ENCODE data around the gene TM9SF1. TPM values are rescaled to one million over a fixed set of nuclear protein-coding genes. Genes with fewer than 3 reads are reported as not detected.
A peak's percentile ranks its signal among the peaks of the same experiment; 100 is the strongest.

Gene TM9SF1
- total and polyA plus RNA-seq, 7 experiments from 2014 or later: 16.2 to 40.5 (median 19.4) TPM

- H3K36me3 Mint-ChIP-seq: peaks cover 9 to 41% (median 11%) of the 10 kb centered on the region in 5 donors
- peak overlapping the region; percentile 74 for H3K4me3 ChIP-seq (ENCODE audit: low read length)
- H3K36me3 ChIP-seq (ENCODE audit: control insufficient read depth in 2 of 3, insufficient read depth in 3 of 3, low read length in 3 of 3): peaks cover 0 to 26% (median 5%) of the 10 kb centered on the region in 3 experiments
- ChIA-PET POLR2A (interaction anchor here (0.7 to 3.9 kb wide), 27 partner anchors 9 to 894 kb away, joined by 3 to 79 read pairs (median 5); partner anchors contain the start of genes CHMP4A, CIDEB, DCAF11 and EMC9), CTCF (interaction anchor here (0.5 to 2.0 kb wide), 7 partner anchors 11 to 471 kb away, joined by 3 to 6 read pairs (median 4); partner anchors contain the start of genes CHMP4A, MDP1, PSME1 and TINF2)
- peak overlapping the region; percentile 88 to 97 (median 93) for H3K4me3 Mint-ChIP-seq
- no peaks in the 10 kb centered on the region for H3K27me3 ChIP-seq (ENCODE audit: control insufficient read depth in 2 of 2, insufficient read depth in 2 of 2, low read length in 2 of 2)
- H3K27ac ChIP-seq (ENCODE audit: low read depth, low read length): peak overlapping the region; percentile 99
- H3K27ac Mint-ChIP-seq: peak overlapping the region; percentile 88 to 98 (median 98)
- ATAC-seq (no peak), DNase-seq (no peak)
- H3K9me3 ChIP-seq (ENCODE audit: control insufficient read depth in 2 of 3, low read length in 3 of 3): no peaks in the 10 kb centered on the region
- H3K4me1 ChIP-seq (ENCODE audit: control insufficient read depth in 2 of 2, insufficient read depth in 2 of 2, low read length in 2 of 2): peaks cover 14 to 16% of the 10 kb centered on the region in 2 donors
- intact Hi-C loops (cut with micrococcal nuclease): loop anchor here in 1 of 2 donors (1.0 kb wide), 1 partner anchor 8 kb away; the partner anchor contains the start of gene IPO4
- peaks cover 38 to 71% (median 61%) of the 10 kb centered on the region in 7 donors for H3K4me1 Mint-ChIP-seq
- no peaks in the 10 kb centered on the region for H3K27me3 Mint-ChIP-seq
- peaks cover 0 to 1% (median 0%) of the 10 kb centered on the region in 11 donors for H3K9me3 Mint-ChIP-seq
These were observed 1.1 kb upstream of the TM9SF1 start for GRCh38 chr14:24196071-24197055.

- intact Hi-C loops (cut with micrococcal nuclease): loop anchor here (1.0 kb wide), 9 partner anchors 18 to 104 kb away; partner anchors contain the start of genes CHMP4A (in 2 of the 2), EMC9 (in 2 of the 2), GMPR2 (in 2 of the 2) and IRF9 (in 2 of the 2)
- no peaks in the 10 kb centered on the region for H3K9me3 ChIP-seq (ENCODE audit: control insufficient read depth in 2 of 3, low read length in 3 of 3)
- no peaks in the 10 kb centered on the region for H3K27me3 Mint-ChIP-seq
- peaks cover 38 to 70% (median 61%) of the 10 kb centered on the region in 7 donors for H3K4me1 Mint-ChIP-seq
- H3K4me3 Mint-ChIP-seq: peak overlapping the region; percentile 88 to 97 (median 93)
- CTCF ChIA-PET: interaction anchor here (0.9 to 2.0 kb wide), 2 partner anchors 13 to 21 kb away, joined by 3 to 6 read pairs; partner anchors contain the start of gene MDP1
- H3K4me3 ChIP-seq (ENCODE audit: low read length): peak overlapping the region; percentile 74
- peak overlapping the region; percentile 99 for H3K27ac ChIP-seq (ENCODE audit: low read depth, low read length)
- H3K4me1 ChIP-seq (ENCODE audit: control insufficient read depth in 2 of 2, insufficient read depth in 2 of 2, low read length in 2 of 2): peaks cover 14 to 16% of the 10 kb centered on the region in 2 donors
- peak overlapping the region; percentile 88 to 98 (median 98) for H3K27ac Mint-ChIP-seq
- H3K36me3 Mint-ChIP-seq: peaks cover 8 to 37% (median 11%) of the 10 kb centered on the region in 5 donors
- peaks cover 0 to 1% (median 0%) of the 10 kb centered on the region in 11 donors for H3K9me3 Mint-ChIP-seq
- H3K36me3 ChIP-seq (ENCODE audit: control insufficient read depth in 2 of 3, insufficient read depth in 3 of 3, low read length in 3 of 3): peaks cover 0 to 26% (median 5%) of the 10 kb centered on the region in 3 experiments
- no peaks in the 10 kb centered on the region for H3K27me3 ChIP-seq (ENCODE audit: control insufficient read depth in 2 of 2, insufficient read depth in 2 of 2, low read length in 2 of 2)
- no peak for DNase-seq
- ATAC-seq: no peak
- POLR2A ChIA-PET: interaction anchor here (0.7 to 3.9 kb wide), 16 partner anchors 10 to 114 kb away, joined by 3 to 79 read pairs (median 6); partner anchors contain the start of genes CHMP4A, CIDEB, DCAF11 and EMC9
These were observed 412 bp downstream of the TM9SF1 start for GRCh38 chr14:24194873-24195185.

GRCh38 chr14:24194186-24194872 lies 912 bp downstream of the TM9SF1 start:
- H3K27ac ChIP-seq (ENCODE audit: low read depth, low read length): peak overlapping the region; percentile 99
- Mint-ChIP-seq H3K4me3 (peak overlapping the region; percentile 88 to 97 (median 93)), H3K27me3 (no peaks in the 10 kb centered on the region), H3K27ac (peak overlapping the region; percentile 88 to 98 (median 98)), H3K36me3 (peaks cover 8 to 36% (median 11%) of the 10 kb centered on the region in 5 donors), H3K9me3 (peaks cover 0 to 1% (median 0%) of the 10 kb centered on the region in 11 donors), H3K4me1 (peaks cover 38 to 68% (median 63%) of the 10 kb centered on the region in 7 donors)
- ATAC-seq (no peak), DNase-seq (no peak)
- ChIA-PET POLR2A (interaction anchor here (0.7 to 3.9 kb wide), 11 partner anchors 9 to 114 kb away, joined by 3 to 79 read pairs (median 7); partner anchors contain the start of genes CHMP4A, DCAF11, GMPR2 and IRF9), CTCF (interaction anchor here (0.6 to 1.0 kb wide), 3 partner anchors 21 to 1100 kb away, joined by 3 to 5 read pairs (median 4); partner anchors contain the start of genes ACIN1 and MDP1)
- H3K36me3 ChIP-seq (ENCODE audit: control insufficient read depth in 2 of 3, insufficient read depth in 3 of 3, low read length in 3 of 3): peaks cover 0 to 26% (median 5%) of the 10 kb centered on the region in 3 experiments
- peaks cover 14 to 18% of the 10 kb centered on the region in 2 donors for H3K4me1 ChIP-seq (ENCODE audit: control insufficient read depth in 2 of 2, insufficient read depth in 2 of 2, low read length in 2 of 2)
- H3K4me3 ChIP-seq (ENCODE audit: low read length): peak overlapping the region; percentile 74
- H3K27me3 ChIP-seq (ENCODE audit: control insufficient read depth in 2 of 2, insufficient read depth in 2 of 2, low read length in 2 of 2): no peaks in the 10 kb centered on the region
- intact Hi-C loops (cut with micrococcal nuclease): no loop called here
- no peaks in the 10 kb centered on the region for H3K9me3 ChIP-seq (ENCODE audit: control insufficient read depth in 2 of 3, low read length in 3 of 3)

GRCh38 chr14:24192933-24193332 lies 2.3 kb downstream of the TM9SF1 start:
- Mint-ChIP-seq H3K36me3 (peaks cover 4 to 27% (median 11%) of the 10 kb centered on the region in 5 donors), H3K27me3 (no peaks in the 10 kb centered on the region), H3K4me1 (peaks cover 34 to 69% (median 61%) of the 10 kb centered on the region in 7 donors), H3K4me3 (peak overlapping the region in 6 of 10 donors; percentile 9 to 75 (median 32)), H3K9me3 (no peaks in the 10 kb centered on the region), H3K27ac (peak overlapping the region in 6 of 9 donors; percentile 12 to 77 (median 58))
- H3K4me3 ChIP-seq (ENCODE audit: low read length): no peak overlapping the region
- intact Hi-C loops (cut with micrococcal nuclease): no loop called here
- H3K27ac ChIP-seq (ENCODE audit: low read depth, low read length): no peak overlapping the region
- ChIA-PET POLR2A (no interaction called here), CTCF (no interaction called here)
- no peaks in the 10 kb centered on the region for H3K9me3 ChIP-seq (ENCODE audit: control insufficient read depth in 2 of 3, low read length in 3 of 3)
- ATAC-seq (no peak), DNase-seq (no peak)
- peaks cover 0 to 26% (median 5%) of the 10 kb centered on the region in 3 experiments for H3K36me3 ChIP-seq (ENCODE audit: control insufficient read depth in 2 of 3, insufficient read depth in 3 of 3, low read length in 3 of 3)
- H3K4me1 ChIP-seq (ENCODE audit: control insufficient read depth in 2 of 2, insufficient read depth in 2 of 2, low read length in 2 of 2): peaks cover 17 to 24% of the 10 kb centered on the region in 2 donors
- no peaks in the 10 kb centered on the region for H3K27me3 ChIP-seq (ENCODE audit: control insufficient read depth in 2 of 2, insufficient read depth in 2 of 2, low read length in 2 of 2)

- POLR2A ChIA-PET: interaction anchor here (0.7 kb wide), 1 partner anchor 1150 kb away, joined by 3 read pairs; no protein-coding TSS in a partner anchor
- Histone ChIP-seq H3K27ac (ENCODE audit: low read depth, low read length) (no peak overlapping the region), H3K36me3 (ENCODE audit: control insufficient read depth in 2 of 3, insufficient read depth in 3 of 3, low read length in 3 of 3) (peaks cover 0 to 34% (median 5%) of the 10 kb centered on the region in 3 experiments), H3K9me3 (ENCODE audit: control insufficient read depth in 2 of 3, low read length in 3 of 3) (no peaks in the 10 kb centered on the region), H3K4me1 (ENCODE audit: control insufficient read depth in 2 of 2, insufficient read depth in 2 of 2, low read length in 2 of 2) (peaks cover 21 to 27% of the 10 kb centered on the region in 2 donors), H3K27me3 (ENCODE audit: control insufficient read depth in 2 of 2, insufficient read depth in 2 of 2, low read length in 2 of 2) (no peaks in the 10 kb centered on the region), H3K4me3 (ENCODE audit: low read length) (no peak overlapping the region)
- intact Hi-C loops (cut with micrococcal nuclease): no loop called here
- DNase-seq (no peak), ATAC-seq (no peak)
- H3K9me3 Mint-ChIP-seq: no peaks in the 10 kb centered on the region
- H3K4me1 Mint-ChIP-seq: peaks cover 31 to 66% (median 59%) of the 10 kb centered on the region in 7 donors
- H3K27me3 Mint-ChIP-seq: no peaks in the 10 kb centered on the region
- CTCF ChIA-PET: no interaction called here
- peaks cover 0 to 24% (median 11%) of the 10 kb centered on the region in 5 donors for H3K36me3 Mint-ChIP-seq
- no peak overlapping the region for H3K4me3 Mint-ChIP-seq
- peak overlapping the region in 2 of 9 donors; percentile 17 to 78 for H3K27ac Mint-ChIP-seq
These were observed 4.8 kb downstream of the TM9SF1 start for GRCh38 chr14:24190416-24190815.

Measured in naive thymus-derived CD4-positive, alpha-beta T cell (primary cell).